ENCODE data around the gene PTPN14.

DNA sequence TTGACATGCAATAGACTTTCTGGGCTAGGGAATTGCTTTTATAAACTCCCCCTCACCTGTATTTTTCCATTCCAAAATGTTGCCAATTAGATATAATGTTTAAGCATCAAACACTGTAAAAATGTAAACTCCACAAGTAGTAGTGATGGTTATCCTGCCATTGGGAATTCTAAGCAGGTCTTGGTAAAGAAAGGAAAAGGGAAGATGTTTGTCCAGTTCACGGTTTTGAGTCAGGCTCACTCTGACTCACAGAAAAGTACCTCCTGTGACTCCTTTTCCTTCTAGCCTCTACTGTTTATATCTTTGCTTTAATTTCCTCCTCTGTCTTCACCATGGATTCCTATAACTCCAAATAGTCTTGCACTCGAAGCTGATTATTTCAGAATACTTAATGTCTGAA is 19.0 kb upstream of the PTPN14 start:
- TF ChIP-seq, protein P1, sequence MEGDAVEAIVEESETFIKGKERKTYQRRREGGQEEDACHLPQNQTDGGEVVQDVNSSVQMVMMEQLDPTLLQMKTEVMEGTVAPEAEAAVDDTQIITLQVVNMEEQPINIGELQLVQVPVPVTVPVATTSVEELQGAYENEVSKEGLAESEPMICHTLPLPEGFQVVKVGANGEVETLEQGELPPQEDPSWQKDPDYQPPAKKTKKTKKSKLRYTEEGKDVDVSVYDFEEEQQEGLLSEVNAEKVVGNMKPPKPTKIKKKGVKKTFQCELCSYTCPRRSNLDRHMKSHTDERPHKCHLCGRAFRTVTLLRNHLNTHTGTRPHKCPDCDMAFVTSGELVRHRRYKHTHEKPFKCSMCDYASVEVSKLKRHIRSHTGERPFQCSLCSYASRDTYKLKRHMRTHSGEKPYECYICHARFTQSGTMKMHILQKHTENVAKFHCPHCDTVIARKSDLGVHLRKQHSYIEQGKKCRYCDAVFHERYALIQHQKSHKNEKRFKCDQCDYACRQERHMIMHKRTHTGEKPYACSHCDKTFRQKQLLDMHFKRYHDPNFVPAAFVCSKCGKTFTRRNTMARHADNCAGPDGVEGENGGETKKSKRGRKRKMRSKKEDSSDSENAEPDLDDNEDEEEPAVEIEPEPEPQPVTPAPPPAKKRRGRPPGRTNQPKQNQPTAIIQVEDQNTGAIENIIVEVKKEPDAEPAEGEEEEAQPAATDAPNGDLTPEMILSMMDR (IDR thresholded peaks at IDR 0.05), result no peak
- no peak for TF ChIP-seq POLR2AphosphoS5 (IDR thresholded peaks at IDR 0.05; ENCODE audit: low read depth, low read length)
- TF ChIP-seq REST (IDR thresholded peaks at IDR 0.05; ENCODE audit: insufficient read depth in 1 of 2, low read depth in 2 of 2, low read length in 1 of 2), result no peak
- no peak for TF ChIP-seq SIN3A (IDR thresholded peaks at IDR 0.05; ENCODE audit: borderline replicate concordance, insufficient read depth, low read depth, low read length)

All from Panc1 (cell line).